Measurements from ENCODE around the gene COPG1.

DNA sequence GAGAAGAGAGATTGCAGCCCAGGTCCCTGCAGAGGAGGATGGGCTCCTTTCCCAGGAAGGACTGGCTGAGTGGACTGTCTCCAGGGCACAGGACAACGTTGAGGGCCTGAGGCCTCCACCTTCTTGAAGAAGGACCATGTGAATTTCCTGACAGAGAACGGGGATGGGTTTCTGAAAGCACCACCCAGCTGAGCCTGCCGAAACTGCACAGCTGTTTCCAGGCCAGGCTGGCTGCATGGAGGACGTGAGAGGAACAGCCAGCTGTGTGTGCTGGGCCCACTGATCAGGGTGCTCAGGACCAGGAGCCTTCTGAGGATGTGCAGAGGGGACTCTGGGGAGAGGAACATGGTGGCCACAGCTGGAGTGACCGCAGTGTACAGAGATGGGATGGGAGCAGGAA, 68.4 kb downstream of the COPG1 start:
- TF ChIP-seq, protein P1, sequence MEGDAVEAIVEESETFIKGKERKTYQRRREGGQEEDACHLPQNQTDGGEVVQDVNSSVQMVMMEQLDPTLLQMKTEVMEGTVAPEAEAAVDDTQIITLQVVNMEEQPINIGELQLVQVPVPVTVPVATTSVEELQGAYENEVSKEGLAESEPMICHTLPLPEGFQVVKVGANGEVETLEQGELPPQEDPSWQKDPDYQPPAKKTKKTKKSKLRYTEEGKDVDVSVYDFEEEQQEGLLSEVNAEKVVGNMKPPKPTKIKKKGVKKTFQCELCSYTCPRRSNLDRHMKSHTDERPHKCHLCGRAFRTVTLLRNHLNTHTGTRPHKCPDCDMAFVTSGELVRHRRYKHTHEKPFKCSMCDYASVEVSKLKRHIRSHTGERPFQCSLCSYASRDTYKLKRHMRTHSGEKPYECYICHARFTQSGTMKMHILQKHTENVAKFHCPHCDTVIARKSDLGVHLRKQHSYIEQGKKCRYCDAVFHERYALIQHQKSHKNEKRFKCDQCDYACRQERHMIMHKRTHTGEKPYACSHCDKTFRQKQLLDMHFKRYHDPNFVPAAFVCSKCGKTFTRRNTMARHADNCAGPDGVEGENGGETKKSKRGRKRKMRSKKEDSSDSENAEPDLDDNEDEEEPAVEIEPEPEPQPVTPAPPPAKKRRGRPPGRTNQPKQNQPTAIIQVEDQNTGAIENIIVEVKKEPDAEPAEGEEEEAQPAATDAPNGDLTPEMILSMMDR (IDR thresholded peaks at IDR 0.05) = no peak
- TF ChIP-seq EZH2 (IDR thresholded peaks at IDR 0.05; ENCODE audit: borderline replicate concordance, insufficient read depth, low read depth, low read length, poor library complexity, severe bottlenecking) = no peak
